CMK (cell line): ENCODE measurements around the gene CAB39.

ENCODE experiments used
- DNase-seq: peaks from one replicate; pipeline ENCODE4 v3.0.0-alpha.2; 2010; ENCODE audit warnings: low read depth

Gene CAB39

GRCh38 chr2:230821261-230821990 is 108.8 kb downstream of the CAB39 start:
- DNase-seq: no peak

- no peak for DNase-seq
Measured at GRCh38 chr2:230821991-230822520, 109.4 kb downstream of the CAB39 start.

GRCh38 chr2:230823264-230823964 is 110.8 kb downstream of the CAB39 start:
- no peak for DNase-seq

GRCh38 chr2:230824406-230824978 is 111.8 kb downstream of the CAB39 start:
- peak; percentile 52 for DNase-seq

- DNase-seq: no peak
Measured at GRCh38 chr2:230825354-230825753, 112.7 kb downstream of the CAB39 start.

GRCh38 chr2:230827774-230828271 is 115.2 kb downstream of the CAB39 start:
- DNase-seq: no peak

GRCh38 chr2:230828272-230828961 is 115.8 kb downstream of the CAB39 start:
- DNase-seq: no peak

GRCh38 chr2:230829293-230829692 is 116.7 kb downstream of the CAB39 start:
- DNase-seq: no peak

- no peak for DNase-seq
Measured at GRCh38 chr2:230829959-230830358, 117.3 kb downstream of the CAB39 start.

- no peak for DNase-seq
Measured at GRCh38 chr2:230830428-230830827, 117.8 kb downstream of the CAB39 start.

GRCh38 chr2:230840301-230840700 is 127.7 kb downstream of the CAB39 start:
- no peak for DNase-seq

GRCh38 chr2:230842473-230842872 is 129.8 kb downstream of the CAB39 start:
- no peak for DNase-seq

- no peak for DNase-seq
Measured at GRCh38 chr2:230843132-230843531, 130.5 kb downstream of the CAB39 start.

GRCh38 chr2:230846360-230846759 is 133.7 kb downstream of the CAB39 start:
- no peak for DNase-seq

- peak; percentile 34 for DNase-seq
Measured at GRCh38 chr2:230847883-230848388, 135.3 kb downstream of the CAB39 start.

- no peak for DNase-seq
Measured at GRCh38 chr2:230849633-230850357, 137.2 kb downstream of the CAB39 start.

GRCh38 chr2:230850358-230850658 is 137.7 kb downstream of the CAB39 start:
- DNase-seq: no peak

GRCh38 chr2:230852113-230852512 is 139.5 kb downstream of the CAB39 start:
- DNase-seq: no peak

GRCh38 chr2:230861552-230862255 is 149.1 kb downstream of the CAB39 start:
- no peak for DNase-seq

- no peak for DNase-seq
Measured at GRCh38 chr2:230862292-230862691, 149.7 kb downstream of the CAB39 start.

- DNase-seq: no peak
Measured at GRCh38 chr2:230863031-230863430, 150.4 kb downstream of the CAB39 start.
